Measurements from ENCODE around the gene GATAD1.

GATAD1 gene

GRCh38 chr7:92427193-92427592, 20.1 kb upstream of the GATAD1 start:
- H3K27me3 ChIP-seq (ENCODE audit: insufficient read depth, low read length, poor library complexity), result no peaks in the 10 kb centered on the region
- H3K9ac ChIP-seq (ENCODE audit: low read depth, low read length), result no peak overlapping the region
- ATAC-seq (ENCODE audit: insufficient read depth, low read depth) (no peak), DNase-seq (no peak)
- no peaks in the 10 kb centered on the region for H3K36me3 ChIP-seq (ENCODE audit: insufficient read depth, low read length)
- no peak overlapping the region for H3K27ac ChIP-seq (ENCODE audit: low read length)
- no peak overlapping the region for H3K4me2 ChIP-seq (ENCODE audit: insufficient read depth, low read length)
- H4K20me1 ChIP-seq (ENCODE audit: insufficient read depth, low read length), result no peaks in the 10 kb centered on the region
- no peaks in the 10 kb centered on the region for H3K9me3 ChIP-seq (ENCODE audit: insufficient read depth, low read length, severe bottlenecking)
- H3K4me3 ChIP-seq (ENCODE audit: low read depth in 1 of 2, low read length in 2 of 2), result no peak overlapping the region
- H2AFZ ChIP-seq (ENCODE audit: low read depth, low read length), result no peak overlapping the region
- TF ChIP-seq EZH2 (IDR thresholded peaks at IDR 0.05; ENCODE audit: borderline replicate concordance, low read depth, low read length, severe bottlenecking) (no peak), CTCF (IDR thresholded peaks at IDR 0.05; ENCODE audit: borderline replicate concordance, extremely low read depth, low read length, poor library complexity, severe bottlenecking) (no peak)
- H3K4me1 ChIP-seq (ENCODE audit: insufficient read depth, low read length), result peaks cover 14% of the 10 kb centered on the region
- H3K79me2 ChIP-seq (ENCODE audit: insufficient read depth, low read length), result no peaks in the 10 kb centered on the region

- H3K79me2 ChIP-seq (ENCODE audit: insufficient read depth, low read length), result no peaks in the 10 kb centered on the region
These were observed 14.9 kb upstream of the GATAD1 start for GRCh38 chr7:92432299-92432946.

GRCh38 chr7:92433019-92433418, 14.3 kb upstream of the GATAD1 start:
- TF ChIP-seq EZH2 (IDR thresholded peaks at IDR 0.05; ENCODE audit: borderline replicate concordance, low read depth, low read length, severe bottlenecking) (no peak), CTCF (IDR thresholded peaks at IDR 0.05; ENCODE audit: borderline replicate concordance, extremely low read depth, low read length, poor library complexity, severe bottlenecking) (no peak)
- no peaks in the 10 kb centered on the region for H3K36me3 ChIP-seq (ENCODE audit: insufficient read depth, low read length)
- H2AFZ ChIP-seq (ENCODE audit: low read depth, low read length), result no peak overlapping the region
- no peak overlapping the region for H3K9ac ChIP-seq (ENCODE audit: low read depth, low read length)
- no peak overlapping the region for H3K4me2 ChIP-seq (ENCODE audit: insufficient read depth, low read length)
- no peaks in the 10 kb centered on the region for H3K4me1 ChIP-seq (ENCODE audit: insufficient read depth, low read length)
- no peaks in the 10 kb centered on the region for H3K9me3 ChIP-seq (ENCODE audit: insufficient read depth, low read length, severe bottlenecking)
- H3K27ac ChIP-seq (ENCODE audit: low read length), result no peak overlapping the region
- ATAC-seq (ENCODE audit: insufficient read depth, low read depth) (no peak), DNase-seq (no peak)
- H4K20me1 ChIP-seq (ENCODE audit: insufficient read depth, low read length), result no peaks in the 10 kb centered on the region
- no peak overlapping the region for H3K4me3 ChIP-seq (ENCODE audit: low read depth in 1 of 2, low read length in 2 of 2)
- no peaks in the 10 kb centered on the region for H3K79me2 ChIP-seq (ENCODE audit: insufficient read depth, low read length)
- no peaks in the 10 kb centered on the region for H3K27me3 ChIP-seq (ENCODE audit: insufficient read depth, low read length, poor library complexity)

More at GRCh38 chr7:92432299-92432946, 14.9 kb upstream of the GATAD1 start:
- Histone ChIP-seq H3K4me2 (ENCODE audit: insufficient read depth, low read length) (no peak overlapping the region), H3K4me1 (ENCODE audit: insufficient read depth, low read length) (no peaks in the 10 kb centered on the region), H3K36me3 (ENCODE audit: insufficient read depth, low read length) (no peaks in the 10 kb centered on the region), H3K9me3 (ENCODE audit: insufficient read depth, low read length, severe bottlenecking) (no peaks in the 10 kb centered on the region), H3K4me3 (ENCODE audit: low read depth in 1 of 2, low read length in 2 of 2) (no peak overlapping the region), H3K27ac (ENCODE audit: low read length) (no peak overlapping the region), H4K20me1 (ENCODE audit: insufficient read depth, low read length) (no peaks in the 10 kb centered on the region), H3K27me3 (ENCODE audit: insufficient read depth, low read length, poor library complexity) (no peaks in the 10 kb centered on the region), H2AFZ (ENCODE audit: low read depth, low read length) (no peak overlapping the region), H3K9ac (ENCODE audit: low read depth, low read length) (no peak overlapping the region)
- no peak for ATAC-seq (ENCODE audit: insufficient read depth, low read depth)
- TF ChIP-seq CTCF (IDR thresholded peaks at IDR 0.05; ENCODE audit: borderline replicate concordance, extremely low read depth, low read length, poor library complexity, severe bottlenecking), result no peak
- no peak for TF ChIP-seq EZH2 (IDR thresholded peaks at IDR 0.05; ENCODE audit: borderline replicate concordance, low read depth, low read length, severe bottlenecking)
- no peak for DNase-seq
